Ovary (tissue), 3 donors: ENCODE data around the gene NKX1-2.
"Not testable (repeated sequence)": the region's sequence is repeated elsewhere in the genome, so short reads cannot be mapped to it uniquely, and the experiment has no call there.

Experiments used
- CTCF ChIP-seq, 3 donors: fragments of 450-650 bp in 2 of 3; fragments of 200-600 bp in 1 of 3; IDR thresholded peaks; one replicate each; pipeline versions ENCODE4 v1.5.1 to v1.8.0; 2016 to 2022; ENCODE audit warnings: antibody characterized with exemption in 3 of 3, mild to moderate bottlenecking in 1 of 3
- EP300 ChIP-seq: sonication (generic); formaldehyde crosslinking; IDR thresholded peaks from one replicate; pipeline ENCODE4 v1.6.1; 2017; ENCODE audit warnings: antibody characterized with exemption
- POLR2A ChIP-seq: fragments of 450-650 bp; IDR thresholded peaks from one replicate; pipeline ENCODE4 v1.6.1; 2017; ENCODE audit warnings: antibody characterized with exemption, mild to moderate bottlenecking, moderate library complexity
- donor health status: DM: no; HTN: no; CAD: no.

- TF ChIP-seq CTCF (IDR thresholded peaks at IDR 0.05); POLR2A; EP300: not testable (repeated sequence)
Observed at GRCh38 chr10:124441694-124442093, 8.1 kb downstream of the NKX1-2 start.
